ENCODE results near the gene LGR5.
"Not testable (repeated sequence)": the region's sequence is repeated elsewhere in the genome, so short reads cannot be mapped to it uniquely, and the experiment has no call there.

LGR5 gene

GRCh38 chr12:71484272-71484905 is 44.8 kb downstream of the LGR5 start:
- no peaks in the 10 kb centered on the region for H3K27me3 ChIP-seq (ENCODE audit: control insufficient read depth, insufficient read depth, low read length)
- no peaks in the 10 kb centered on the region for H3K9me3 ChIP-seq (ENCODE audit: control insufficient read depth, low read depth, low read length)
- H3K27ac ChIP-seq (ENCODE audit: low read length): no peak overlapping the region
- no peak overlapping the region for H3K4me3 ChIP-seq (ENCODE audit: low read length)
- H3K9ac ChIP-seq (ENCODE audit: low read length): no peak overlapping the region
- no peaks in the 10 kb centered on the region for H3K36me3 ChIP-seq (ENCODE audit: control insufficient read depth, low read depth, low read length)
- H3K4me1 ChIP-seq (ENCODE audit: control insufficient read depth, low read depth, low read length): no peaks in the 10 kb centered on the region

GRCh38 chr12:71490844-71491243 is 51.2 kb downstream of the LGR5 start:
- not testable (repeated sequence) for H3K27me3 ChIP-seq (ENCODE audit: control insufficient read depth, insufficient read depth, low read length); H3K4me1 ChIP-seq (ENCODE audit: control insufficient read depth, low read depth, low read length); H3K9ac ChIP-seq (ENCODE audit: low read length); H3K27ac ChIP-seq (ENCODE audit: low read length); H3K36me3 ChIP-seq (ENCODE audit: control insufficient read depth, low read depth, low read length); H3K4me3 ChIP-seq (ENCODE audit: low read length); H3K9me3 ChIP-seq (ENCODE audit: control insufficient read depth, low read depth, low read length)

GRCh38 chr12:71492604-71493003 is 53.0 kb downstream of the LGR5 start:
- Histone ChIP-seq H3K4me1 (ENCODE audit: control insufficient read depth, low read depth, low read length) (no peaks in the 10 kb centered on the region), H3K27me3 (ENCODE audit: control insufficient read depth, insufficient read depth, low read length) (no peaks in the 10 kb centered on the region), H3K9ac (ENCODE audit: low read length) (no peak overlapping the region), H3K27ac (ENCODE audit: low read length) (no peak overlapping the region), H3K36me3 (ENCODE audit: control insufficient read depth, low read depth, low read length) (no peaks in the 10 kb centered on the region), H3K4me3 (ENCODE audit: low read length) (no peak overlapping the region), H3K9me3 (ENCODE audit: control insufficient read depth, low read depth, low read length) (peaks cover 3% of the 10 kb centered on the region)

- H3K27me3 ChIP-seq (ENCODE audit: control insufficient read depth, insufficient read depth, low read length): no peaks in the 10 kb centered on the region
- peaks cover under 1% of the 10 kb centered on the region for H3K9me3 ChIP-seq (ENCODE audit: control insufficient read depth, low read depth, low read length)
- H3K36me3 ChIP-seq (ENCODE audit: control insufficient read depth, low read depth, low read length): no peaks in the 10 kb centered on the region
- no peak overlapping the region for H3K4me3 ChIP-seq (ENCODE audit: low read length)
- H3K27ac ChIP-seq (ENCODE audit: low read length): no peak overlapping the region
- peaks cover 6% of the 10 kb centered on the region for H3K4me1 ChIP-seq (ENCODE audit: control insufficient read depth, low read depth, low read length)
- H3K9ac ChIP-seq (ENCODE audit: low read length): no peak overlapping the region
These were observed 60.2 kb downstream of the LGR5 start for GRCh38 chr12:71499834-71500233.

GRCh38 chr12:71503579-71504391 is 64.2 kb downstream of the LGR5 start:
- no peak overlapping the region for H3K9ac ChIP-seq (ENCODE audit: low read length)
- H3K4me3 ChIP-seq (ENCODE audit: low read length): no peak overlapping the region
- H3K27me3 ChIP-seq (ENCODE audit: control insufficient read depth, insufficient read depth, low read length): no peaks in the 10 kb centered on the region
- H3K27ac ChIP-seq (ENCODE audit: low read length): no peak overlapping the region
- no peaks in the 10 kb centered on the region for H3K9me3 ChIP-seq (ENCODE audit: control insufficient read depth, low read depth, low read length)
- no peaks in the 10 kb centered on the region for H3K36me3 ChIP-seq (ENCODE audit: control insufficient read depth, low read depth, low read length)
- H3K4me1 ChIP-seq (ENCODE audit: control insufficient read depth, low read depth, low read length): peaks cover 6% of the 10 kb centered on the region

DNA sequence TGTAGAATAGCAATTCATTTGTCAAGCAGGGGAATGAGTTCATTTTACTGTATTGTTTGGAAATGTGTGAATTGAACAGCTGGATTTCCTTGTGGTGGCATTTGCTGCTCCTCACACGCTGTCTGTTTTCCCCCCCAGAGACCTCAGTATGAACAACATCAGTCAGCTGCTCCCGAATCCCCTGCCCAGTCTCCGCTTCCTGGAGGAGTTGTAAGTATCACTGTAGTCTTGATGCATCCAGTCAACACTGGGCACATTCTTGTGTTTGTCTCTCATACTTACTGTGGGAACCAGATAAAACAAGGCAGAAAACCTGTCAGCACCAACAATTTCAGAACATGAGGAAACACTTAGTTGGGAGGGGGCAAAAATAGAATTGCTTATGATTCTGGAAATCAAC is 64.9 kb downstream of the LGR5 start:
- Histone ChIP-seq H3K9ac (ENCODE audit: low read length) (no peak overlapping the region), H3K9me3 (ENCODE audit: control insufficient read depth, low read depth, low read length) (no peaks in the 10 kb centered on the region), H3K27ac (ENCODE audit: low read length) (no peak overlapping the region), H3K4me3 (ENCODE audit: low read length) (no peak overlapping the region), H3K36me3 (ENCODE audit: control insufficient read depth, low read depth, low read length) (no peaks in the 10 kb centered on the region), H3K27me3 (ENCODE audit: control insufficient read depth, insufficient read depth, low read length) (no peaks in the 10 kb centered on the region), H3K4me1 (ENCODE audit: control insufficient read depth, low read depth, low read length) (peaks cover 6% of the 10 kb centered on the region)

- Histone ChIP-seq H3K4me1 (ENCODE audit: control insufficient read depth, low read depth, low read length) (no peaks in the 10 kb centered on the region), H3K36me3 (ENCODE audit: control insufficient read depth, low read depth, low read length) (no peaks in the 10 kb centered on the region), H3K27ac (ENCODE audit: low read length) (no peak overlapping the region), H3K27me3 (ENCODE audit: control insufficient read depth, insufficient read depth, low read length) (no peaks in the 10 kb centered on the region), H3K4me3 (ENCODE audit: low read length) (no peak overlapping the region), H3K9me3 (ENCODE audit: control insufficient read depth, low read depth, low read length) (no peaks in the 10 kb centered on the region), H3K9ac (ENCODE audit: low read length) (no peak overlapping the region)
These were observed 70.1 kb downstream of the LGR5 start for GRCh38 chr12:71509705-71510104.

GRCh38 chr12:71517145-71517846 is 77.7 kb downstream of the LGR5 start:
- no peaks in the 10 kb centered on the region for H3K9me3 ChIP-seq (ENCODE audit: control insufficient read depth, low read depth, low read length)
- no peak overlapping the region for H3K4me3 ChIP-seq (ENCODE audit: low read length)
- no peaks in the 10 kb centered on the region for H3K27me3 ChIP-seq (ENCODE audit: control insufficient read depth, insufficient read depth, low read length)
- no peak overlapping the region for H3K9ac ChIP-seq (ENCODE audit: low read length)
- H3K4me1 ChIP-seq (ENCODE audit: control insufficient read depth, low read depth, low read length): peaks cover 10% of the 10 kb centered on the region
- no peak overlapping the region for H3K27ac ChIP-seq (ENCODE audit: low read length)
- H3K36me3 ChIP-seq (ENCODE audit: control insufficient read depth, low read depth, low read length): no peaks in the 10 kb centered on the region

DNA sequence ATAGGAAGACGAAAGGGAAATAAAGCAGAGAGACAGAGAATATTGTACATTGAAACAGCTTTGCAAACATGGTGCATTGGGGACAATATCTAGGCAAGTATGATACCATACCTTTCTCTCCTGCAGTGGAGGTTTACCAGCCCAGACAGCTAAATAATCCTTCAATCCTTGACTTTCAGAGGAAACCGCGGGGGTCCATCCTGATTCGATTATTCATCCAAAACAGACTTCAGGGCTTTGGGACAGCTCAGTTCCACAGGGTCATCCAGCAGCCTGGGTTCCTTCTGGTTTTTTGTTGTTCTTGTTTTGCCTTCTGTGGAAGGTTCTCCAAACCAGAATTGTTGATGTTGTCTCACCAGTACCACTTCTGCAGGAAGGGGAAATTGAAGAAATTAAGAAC is 81.5 kb downstream of the LGR5 start:
- no peaks in the 10 kb centered on the region for H3K36me3 ChIP-seq (ENCODE audit: control insufficient read depth, low read depth, low read length)
- H3K9me3 ChIP-seq (ENCODE audit: control insufficient read depth, low read depth, low read length): no peaks in the 10 kb centered on the region
- H3K4me3 ChIP-seq (ENCODE audit: low read length): no peak overlapping the region
- H3K27me3 ChIP-seq (ENCODE audit: control insufficient read depth, insufficient read depth, low read length): no peaks in the 10 kb centered on the region
- H3K4me1 ChIP-seq (ENCODE audit: control insufficient read depth, low read depth, low read length): peaks cover 10% of the 10 kb centered on the region
- H3K9ac ChIP-seq (ENCODE audit: low read length): no peak overlapping the region
- no peak overlapping the region for H3K27ac ChIP-seq (ENCODE audit: low read length)

- no peaks in the 10 kb centered on the region for H3K36me3 ChIP-seq (ENCODE audit: control insufficient read depth, low read depth, low read length)
- H3K27me3 ChIP-seq (ENCODE audit: control insufficient read depth, insufficient read depth, low read length): no peaks in the 10 kb centered on the region
- H3K4me1 ChIP-seq (ENCODE audit: control insufficient read depth, low read depth, low read length): peaks cover 8% of the 10 kb centered on the region
- H3K9me3 ChIP-seq (ENCODE audit: control insufficient read depth, low read depth, low read length): no peaks in the 10 kb centered on the region
- H3K9ac ChIP-seq (ENCODE audit: low read length): no peak overlapping the region
- H3K27ac ChIP-seq (ENCODE audit: low read length): no peak overlapping the region
- H3K4me3 ChIP-seq (ENCODE audit: low read length): no peak overlapping the region
These were observed 85.0 kb downstream of the LGR5 start for GRCh38 chr12:71524626-71525025.

DNA sequence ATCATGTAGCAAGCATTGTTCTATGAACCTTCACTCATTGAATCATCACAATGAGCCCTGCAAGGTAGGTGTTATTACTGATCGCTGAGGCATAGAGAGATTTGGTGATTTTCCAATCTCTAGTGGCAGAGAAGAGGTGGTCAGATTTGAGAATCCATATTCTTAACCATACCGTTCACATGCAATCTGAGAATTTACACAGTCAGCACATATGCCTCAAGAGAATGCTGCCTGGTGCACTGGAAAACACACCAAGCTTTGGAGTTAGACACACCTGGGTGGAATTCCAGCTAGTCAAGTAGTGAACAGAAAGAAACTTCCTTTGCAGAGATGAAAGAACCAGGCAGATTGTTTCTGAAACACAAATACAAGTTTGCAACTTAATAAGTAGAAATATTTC is 94.1 kb downstream of the LGR5 start:
- Histone ChIP-seq H3K9ac (ENCODE audit: low read length) (no peak overlapping the region), H3K4me1 (ENCODE audit: control insufficient read depth, low read depth, low read length) (no peaks in the 10 kb centered on the region), H3K36me3 (ENCODE audit: control insufficient read depth, low read depth, low read length) (no peaks in the 10 kb centered on the region), H3K4me3 (ENCODE audit: low read length) (no peak overlapping the region), H3K27me3 (ENCODE audit: control insufficient read depth, insufficient read depth, low read length) (no peaks in the 10 kb centered on the region), H3K9me3 (ENCODE audit: control insufficient read depth, low read depth, low read length) (no peaks in the 10 kb centered on the region), H3K27ac (ENCODE audit: low read length) (no peak overlapping the region)

Measured in iPS-18a (cell line).